ENCODE results near the gene ESRRA.

ESRRA gene

DNA sequence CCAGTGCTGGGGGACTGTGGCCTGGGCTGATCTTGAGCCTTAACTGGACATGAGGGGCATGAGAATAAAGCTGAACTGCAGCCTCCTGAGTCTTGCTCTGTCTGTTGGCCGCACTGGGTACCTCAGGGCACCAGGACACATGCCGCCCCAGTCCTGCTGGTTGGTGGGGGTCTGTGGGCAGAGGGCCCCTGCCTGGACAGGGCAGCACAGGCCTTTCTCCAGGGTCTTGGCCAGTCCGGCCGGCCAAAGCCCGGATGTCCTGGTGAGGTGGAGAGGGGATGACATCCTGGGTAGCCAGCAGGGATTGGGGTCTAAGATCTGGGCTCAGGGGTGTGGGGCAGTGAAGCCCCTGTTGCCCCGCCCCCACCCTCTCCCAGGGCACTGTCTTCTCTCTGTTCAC is 52.1 kb downstream of the ESRRA start:
- no peak overlapping the region for H3K4me3 ChIP-seq (ENCODE audit: low read depth, low read length)
- in situ Hi-C loops (cut with HindIII; ENCODE audit: low sequenced_read_pairs): no loop called here

DNA sequence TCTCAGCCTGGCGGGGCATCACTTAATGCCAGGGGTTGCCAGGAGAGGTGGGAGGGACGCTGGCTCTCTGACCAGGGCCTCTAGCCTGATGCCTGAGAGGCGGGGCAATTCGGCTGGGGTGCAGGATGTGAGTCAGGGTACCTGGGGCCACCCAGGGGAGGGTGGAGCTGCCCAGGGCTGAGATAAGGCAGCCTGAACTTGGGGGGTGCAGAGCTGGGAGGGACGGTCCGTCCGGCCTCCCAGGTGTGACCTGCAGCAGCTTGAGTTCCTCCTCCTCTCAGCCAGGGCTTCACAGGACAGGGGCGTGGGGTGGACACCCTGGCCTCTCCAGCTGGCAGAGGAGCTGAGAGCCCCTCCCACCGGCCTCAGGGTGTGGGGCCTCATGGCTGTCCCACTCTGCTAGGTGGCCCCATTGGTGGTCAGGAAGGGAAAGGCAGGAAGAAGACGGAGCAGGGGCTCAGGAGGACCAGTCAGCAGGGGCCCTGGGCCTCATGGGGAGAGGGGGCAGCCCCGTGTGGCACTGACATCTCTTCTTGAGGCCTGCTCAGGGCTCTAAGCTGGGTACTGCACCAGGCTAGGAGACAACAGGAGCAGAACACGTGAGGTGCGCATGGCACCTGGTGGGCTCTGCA is 52.7 kb downstream of the ESRRA start:
- in situ Hi-C loops (cut with HindIII; ENCODE audit: low sequenced_read_pairs): no loop called here
- no peak overlapping the region for H3K4me3 ChIP-seq (ENCODE audit: low read depth, low read length)
- TF ChIP-seq, protein P1, sequence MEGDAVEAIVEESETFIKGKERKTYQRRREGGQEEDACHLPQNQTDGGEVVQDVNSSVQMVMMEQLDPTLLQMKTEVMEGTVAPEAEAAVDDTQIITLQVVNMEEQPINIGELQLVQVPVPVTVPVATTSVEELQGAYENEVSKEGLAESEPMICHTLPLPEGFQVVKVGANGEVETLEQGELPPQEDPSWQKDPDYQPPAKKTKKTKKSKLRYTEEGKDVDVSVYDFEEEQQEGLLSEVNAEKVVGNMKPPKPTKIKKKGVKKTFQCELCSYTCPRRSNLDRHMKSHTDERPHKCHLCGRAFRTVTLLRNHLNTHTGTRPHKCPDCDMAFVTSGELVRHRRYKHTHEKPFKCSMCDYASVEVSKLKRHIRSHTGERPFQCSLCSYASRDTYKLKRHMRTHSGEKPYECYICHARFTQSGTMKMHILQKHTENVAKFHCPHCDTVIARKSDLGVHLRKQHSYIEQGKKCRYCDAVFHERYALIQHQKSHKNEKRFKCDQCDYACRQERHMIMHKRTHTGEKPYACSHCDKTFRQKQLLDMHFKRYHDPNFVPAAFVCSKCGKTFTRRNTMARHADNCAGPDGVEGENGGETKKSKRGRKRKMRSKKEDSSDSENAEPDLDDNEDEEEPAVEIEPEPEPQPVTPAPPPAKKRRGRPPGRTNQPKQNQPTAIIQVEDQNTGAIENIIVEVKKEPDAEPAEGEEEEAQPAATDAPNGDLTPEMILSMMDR (IDR thresholded peaks at IDR 0.05; ENCODE audit: low read depth, low read length): no peak
- DNase-seq (ENCODE audit: low read depth, low spot score): no peak

More for the DNA sequence above, 52.1 kb downstream of the ESRRA start:
- DNase-seq (ENCODE audit: low read depth, low spot score): no peak
- TF ChIP-seq, protein P1 (IDR thresholded peaks at IDR 0.05; ENCODE audit: low read depth, low read length): no peak

DNA sequence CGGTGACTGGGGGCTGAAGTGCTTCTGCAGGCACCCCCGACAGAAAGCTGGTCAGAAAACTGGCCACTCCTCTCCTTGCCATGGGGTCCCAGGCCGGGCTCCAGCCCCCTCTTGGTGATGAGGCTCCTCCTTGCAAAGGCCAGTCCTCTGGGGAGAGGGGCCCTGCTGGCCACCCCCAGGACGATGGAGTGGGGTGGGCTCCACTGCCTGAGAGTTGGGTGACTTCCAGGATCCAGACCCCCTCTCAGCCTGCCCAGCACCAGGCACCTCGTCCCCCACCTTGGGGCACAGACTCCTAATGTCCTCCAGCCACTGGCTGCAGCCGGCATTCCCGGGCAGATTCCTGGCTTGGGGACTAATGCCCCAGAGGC is 53.2 kb downstream of the ESRRA start:
- in situ Hi-C loops (cut with HindIII; ENCODE audit: low sequenced_read_pairs): no loop called here
- no peak for DNase-seq (ENCODE audit: low read depth, low spot score)
- H3K4me3 ChIP-seq (ENCODE audit: low read depth, low read length): peak overlapping the region; percentile 40
- TF ChIP-seq, protein P1 (IDR thresholded peaks at IDR 0.05; ENCODE audit: low read depth, low read length): no peak

DNA sequence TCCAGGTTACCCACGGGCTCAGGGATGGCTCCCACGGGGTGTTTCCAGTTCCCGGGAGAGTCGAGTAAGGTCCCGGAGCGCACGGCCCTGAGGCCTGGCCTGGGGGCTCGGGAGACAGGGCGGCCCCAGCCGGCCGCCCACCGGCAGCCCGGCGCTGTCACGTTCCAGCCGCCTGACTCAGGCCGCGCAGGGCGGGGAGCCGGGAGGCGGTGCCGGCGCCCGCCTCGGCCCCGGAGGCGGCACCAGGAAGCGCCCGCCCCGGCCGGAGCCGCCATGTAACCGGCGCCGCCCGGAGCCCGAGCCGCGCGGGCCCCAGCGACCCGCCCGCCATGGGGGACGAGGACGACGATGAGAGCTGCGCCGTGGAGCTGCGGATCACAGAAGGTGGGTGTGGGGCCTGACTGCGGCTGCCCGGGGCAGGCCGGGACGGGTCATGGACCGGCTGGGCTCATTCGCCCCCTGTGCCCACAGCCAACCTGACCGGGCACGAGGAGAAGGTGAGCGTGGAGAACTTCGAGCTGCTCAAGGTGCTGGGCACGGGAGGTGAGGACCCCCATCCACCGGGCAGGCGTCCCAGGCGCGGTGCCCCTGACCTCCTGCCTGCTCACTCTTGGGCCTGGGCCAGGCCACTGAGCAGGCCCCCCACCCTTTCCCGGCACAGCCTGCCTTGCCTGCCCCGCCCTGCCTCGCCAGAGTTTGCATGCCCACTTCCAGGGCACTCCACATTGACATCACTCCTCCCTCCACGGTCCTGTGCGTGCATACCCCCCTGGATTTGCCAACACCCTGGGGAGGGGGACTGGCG is 53.8 kb downstream of the ESRRA start, which contains the start of gene RPS6KA4:
Gene RPS6KA4, plus strand, starts transcription at position 256 of the 805 bp plus-strand sequence. Its CDS starts 74 bp downstream, at position 330.
- TF ChIP-seq, protein P1 (IDR thresholded peaks at IDR 0.05; ENCODE audit: low read depth, low read length): no peak
- DNase-seq (ENCODE audit: low read depth, low spot score): peak; percentile 58
- peak within 1 kb of the TSS; percentile 56 for H3K4me3 ChIP-seq (ENCODE audit: low read depth, low read length)
- in situ Hi-C loops (cut with HindIII; ENCODE audit: low sequenced_read_pairs): no loop called here

DNA sequence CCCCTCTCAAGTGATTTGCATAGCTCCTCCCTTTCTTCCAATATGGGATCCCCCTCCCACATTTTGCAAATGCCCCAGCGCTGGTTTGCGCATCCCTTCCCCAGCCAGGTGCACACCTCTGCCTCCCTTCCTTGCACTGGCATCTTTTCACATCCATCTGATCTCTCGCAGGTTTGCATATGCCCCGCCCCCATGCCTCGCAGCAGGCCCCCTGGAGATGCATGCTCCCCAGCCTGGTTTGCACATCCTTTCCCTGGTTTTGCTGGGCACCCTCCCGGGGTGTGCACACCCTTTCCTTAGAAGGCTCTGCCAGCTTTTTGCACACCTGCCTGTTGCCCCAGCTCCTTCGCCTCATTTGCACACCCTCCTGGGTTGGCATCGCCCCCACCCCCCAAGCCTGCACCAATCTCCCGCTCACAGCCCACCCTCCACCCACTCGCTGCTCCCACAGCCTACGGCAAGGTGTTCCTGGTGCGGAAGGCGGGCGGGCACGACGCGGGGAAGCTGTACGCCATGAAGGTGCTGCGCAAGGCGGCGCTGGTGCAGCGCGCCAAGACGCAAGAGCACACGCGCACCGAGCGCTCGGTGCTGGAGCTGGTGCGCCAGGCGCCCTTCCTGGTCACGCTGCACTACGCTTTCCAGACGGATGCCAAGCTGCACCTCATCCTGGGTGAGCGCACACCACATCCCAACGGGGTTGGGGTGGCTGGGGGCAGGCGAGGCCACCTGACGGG is 54.6 kb downstream of the ESRRA start:
- TF ChIP-seq, protein P1 (IDR thresholded peaks at IDR 0.05; ENCODE audit: low read depth, low read length): no peak
- in situ Hi-C loops (cut with HindIII; ENCODE audit: low sequenced_read_pairs): no loop called here
- H3K4me3 ChIP-seq (ENCODE audit: low read depth, low read length): peak overlapping the region; percentile 56
- DNase-seq (ENCODE audit: low read depth, low spot score): no peak

DNA sequence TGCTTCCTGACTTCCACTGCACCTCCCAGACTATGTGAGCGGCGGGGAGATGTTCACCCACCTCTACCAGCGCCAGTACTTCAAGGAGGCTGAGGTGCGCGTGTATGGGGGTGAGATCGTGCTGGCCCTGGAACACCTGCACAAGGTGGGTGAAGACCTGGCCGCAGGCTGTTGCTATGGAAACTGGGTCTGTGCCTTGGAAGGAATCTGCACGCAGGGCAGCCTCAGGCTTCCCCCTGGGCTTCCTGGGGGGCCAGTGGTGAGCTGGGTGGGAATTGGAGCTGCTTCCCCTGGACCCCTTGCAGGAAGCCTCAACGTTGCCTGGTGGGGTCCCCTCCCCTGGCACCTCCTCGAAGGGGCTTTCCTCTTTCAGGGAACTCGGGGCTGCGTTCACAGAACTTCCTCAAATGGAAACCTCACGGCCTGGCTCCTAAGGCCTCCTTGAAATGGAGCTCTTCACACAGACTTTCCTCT is 55.2 kb downstream of the ESRRA start:
- no peak overlapping the region for H3K4me3 ChIP-seq (ENCODE audit: low read depth, low read length)
- in situ Hi-C loops (cut with HindIII; ENCODE audit: low sequenced_read_pairs): no loop called here
- no peak for DNase-seq (ENCODE audit: low read depth, low spot score)
- TF ChIP-seq, protein P1 (IDR thresholded peaks at IDR 0.05; ENCODE audit: low read depth, low read length): no peak
